Measurements from ENCODE around the gene ATP6V1B1.
A peak's percentile ranks its signal among the peaks of the same experiment; 100 is the strongest.

Gene ATP6V1B1

GRCh38 chr2:70935468-70936164 lies at the start of gene ATP6V1B1:
Gene ATP6V1B1, plus strand, starts transcription at chr2:70935900. Its CDS starts 55 bp downstream, at chr2:70935955.
- DNase-seq, result peak; percentile 25

GRCh38 chr2:70886541-70886987 lies 49.1 kb upstream of the ATP6V1B1 start:
- no peak for DNase-seq

- DNase-seq, result no peak
These were observed 48.5 kb upstream of the ATP6V1B1 start for GRCh38 chr2:70887208-70887549.

GRCh38 chr2:70887550-70888246 lies 48.0 kb upstream of the ATP6V1B1 start:
- DNase-seq, result no peak

- DNase-seq, result no peak
These were observed 47.3 kb upstream of the ATP6V1B1 start for GRCh38 chr2:70888366-70888922.

- DNase-seq, result no peak
These were observed 46.6 kb upstream of the ATP6V1B1 start for GRCh38 chr2:70888923-70889715.

GRCh38 chr2:70889716-70890037 lies 46.0 kb upstream of the ATP6V1B1 start:
- DNase-seq, result no peak

- no peak for DNase-seq
These were observed 45.1 kb upstream of the ATP6V1B1 start for GRCh38 chr2:70890469-70891065.

GRCh38 chr2:70891572-70892357 lies 43.9 kb upstream of the ATP6V1B1 start:
- no peak for DNase-seq

GRCh38 chr2:70892750-70893149 lies 43.0 kb upstream of the ATP6V1B1 start:
- no peak for DNase-seq

- no peak for DNase-seq
These were observed 42.5 kb upstream of the ATP6V1B1 start for GRCh38 chr2:70893186-70893585.

GRCh38 chr2:70894765-70895164 lies 40.9 kb upstream of the ATP6V1B1 start:
- no peak for DNase-seq

- DNase-seq, result no peak
These were observed 40.5 kb upstream of the ATP6V1B1 start for GRCh38 chr2:70895249-70895648.

- no peak for DNase-seq
These were observed 39.5 kb upstream of the ATP6V1B1 start for GRCh38 chr2:70895998-70896764.

GRCh38 chr2:70896765-70897202 lies 38.9 kb upstream of the ATP6V1B1 start:
- DNase-seq, result no peak

GRCh38 chr2:70897203-70897976 lies 38.3 kb upstream of the ATP6V1B1 start:
- DNase-seq, result no peak

- DNase-seq, result no peak
These were observed 37.8 kb upstream of the ATP6V1B1 start for GRCh38 chr2:70897977-70898226.

GRCh38 chr2:70898363-70899240 lies 37.1 kb upstream of the ATP6V1B1 start:
- DNase-seq, result no peak

- DNase-seq, result no peak
These were observed 34.3 kb upstream of the ATP6V1B1 start for GRCh38 chr2:70901227-70902066.

Measured in DMS 273 treated with DMSO at 0.1 percent for 48 hours (cell line).